ENCODE data around the gene NLGN2.

NLGN2 gene

GRCh38 chr17:7445619-7445968 lies 37.9 kb downstream of the NLGN2 start:
- no peak for DNase-seq
- Histone ChIP-seq H3K27me3 (replicated peaks) (peaks cover 19% of the 10 kb centered on the region), H3K36me3 (replicated peaks) (no peaks in the 10 kb centered on the region), H3K27ac (no peak overlapping the region), H3K4me3 (ENCODE audit: low read depth, low read length) (peak overlapping the region; percentile 30)
- TF ChIP-seq, protein P1, sequence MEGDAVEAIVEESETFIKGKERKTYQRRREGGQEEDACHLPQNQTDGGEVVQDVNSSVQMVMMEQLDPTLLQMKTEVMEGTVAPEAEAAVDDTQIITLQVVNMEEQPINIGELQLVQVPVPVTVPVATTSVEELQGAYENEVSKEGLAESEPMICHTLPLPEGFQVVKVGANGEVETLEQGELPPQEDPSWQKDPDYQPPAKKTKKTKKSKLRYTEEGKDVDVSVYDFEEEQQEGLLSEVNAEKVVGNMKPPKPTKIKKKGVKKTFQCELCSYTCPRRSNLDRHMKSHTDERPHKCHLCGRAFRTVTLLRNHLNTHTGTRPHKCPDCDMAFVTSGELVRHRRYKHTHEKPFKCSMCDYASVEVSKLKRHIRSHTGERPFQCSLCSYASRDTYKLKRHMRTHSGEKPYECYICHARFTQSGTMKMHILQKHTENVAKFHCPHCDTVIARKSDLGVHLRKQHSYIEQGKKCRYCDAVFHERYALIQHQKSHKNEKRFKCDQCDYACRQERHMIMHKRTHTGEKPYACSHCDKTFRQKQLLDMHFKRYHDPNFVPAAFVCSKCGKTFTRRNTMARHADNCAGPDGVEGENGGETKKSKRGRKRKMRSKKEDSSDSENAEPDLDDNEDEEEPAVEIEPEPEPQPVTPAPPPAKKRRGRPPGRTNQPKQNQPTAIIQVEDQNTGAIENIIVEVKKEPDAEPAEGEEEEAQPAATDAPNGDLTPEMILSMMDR (IDR thresholded peaks at IDR 0.05; ENCODE audit: low read depth, low read length, missing control alignments), result no peak
- in situ Hi-C loops (cut with HindIII; ENCODE audit: low pct_ligation_motif_present, low sequenced_read_pairs), result no loop called here

- Histone ChIP-seq H3K4me3 (ENCODE audit: low read depth, low read length) (no peak overlapping the region), H3K27ac (no peak overlapping the region), H3K36me3 (replicated peaks) (no peaks in the 10 kb centered on the region), H3K27me3 (replicated peaks) (peaks cover 18% of the 10 kb centered on the region)
- in situ Hi-C loops (cut with HindIII; ENCODE audit: low pct_ligation_motif_present, low sequenced_read_pairs), result no loop called here
- TF ChIP-seq, protein P1 (IDR thresholded peaks at IDR 0.05; ENCODE audit: low read depth, low read length, missing control alignments), result no peak
- DNase-seq, result no peak
These were observed 40.8 kb downstream of the NLGN2 start for GRCh38 chr17:7448461-7448860.

DNA sequence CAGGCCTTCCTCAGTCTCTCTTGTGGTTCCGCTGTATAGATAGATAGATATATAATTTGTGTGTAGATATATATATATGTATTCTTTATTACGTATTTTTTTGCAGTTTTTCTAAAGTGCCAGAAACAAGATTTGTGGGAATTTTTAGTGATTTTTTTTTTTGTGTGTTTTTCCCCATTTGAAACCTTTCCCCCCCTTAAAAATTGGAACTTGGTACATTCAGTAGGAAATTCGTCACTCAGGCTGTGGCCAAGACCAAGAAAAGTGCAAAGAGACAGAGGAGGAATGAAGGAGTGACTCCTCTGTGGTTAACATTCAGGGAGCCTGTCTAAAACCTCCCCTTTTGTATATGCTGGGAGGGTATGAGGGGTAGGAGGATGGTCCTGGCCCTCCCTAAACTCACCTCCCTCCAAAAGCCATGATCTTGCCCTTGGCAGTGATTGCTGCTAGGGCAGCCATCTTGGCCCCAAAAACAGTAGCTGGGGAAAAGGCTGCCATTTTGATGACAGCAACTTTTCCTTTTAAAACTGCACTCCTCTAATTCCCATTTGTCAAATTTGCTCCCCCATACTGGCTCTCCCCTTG lies 52.4 kb downstream of the NLGN2 start:
- DNase-seq, result no peak
- in situ Hi-C loops (cut with HindIII; ENCODE audit: low pct_ligation_motif_present, low sequenced_read_pairs), result no loop called here
- TF ChIP-seq, protein P1 (IDR thresholded peaks at IDR 0.05; ENCODE audit: low read depth, low read length, missing control alignments), result no peak
- no peak overlapping the region for H3K4me3 ChIP-seq (ENCODE audit: low read depth, low read length)
- no peak overlapping the region for H3K27ac ChIP-seq
- H3K36me3 ChIP-seq (replicated peaks), result peaks cover 13% of the 10 kb centered on the region
- no peaks in the 10 kb centered on the region for H3K27me3 ChIP-seq (replicated peaks)

GRCh38 chr17:7460850-7461660 lies 53.4 kb downstream of the NLGN2 start:
- no peak for DNase-seq
- Histone ChIP-seq H3K27ac (no peak overlapping the region), H3K4me3 (ENCODE audit: low read depth, low read length) (no peak overlapping the region), H3K27me3 (replicated peaks) (no peaks in the 10 kb centered on the region), H3K36me3 (replicated peaks) (peaks cover 17% of the 10 kb centered on the region)
- in situ Hi-C loops (cut with HindIII; ENCODE audit: low pct_ligation_motif_present, low sequenced_read_pairs), result no loop called here
- TF ChIP-seq, protein P1 (IDR thresholded peaks at IDR 0.05; ENCODE audit: low read depth, low read length, missing control alignments), result no peak

- no peak overlapping the region for H3K27ac ChIP-seq
- no peak for DNase-seq
- H3K27me3 ChIP-seq (replicated peaks), result no peaks in the 10 kb centered on the region
- in situ Hi-C loops (cut with HindIII; ENCODE audit: low pct_ligation_motif_present, low sequenced_read_pairs), result no loop called here
- TF ChIP-seq, protein P1 (IDR thresholded peaks at IDR 0.05; ENCODE audit: low read depth, low read length, missing control alignments), result no peak
- H3K36me3 ChIP-seq (replicated peaks), result peaks cover 21% of the 10 kb centered on the region
- no peak overlapping the region for H3K4me3 ChIP-seq (ENCODE audit: low read depth, low read length)
These were observed 55.1 kb downstream of the NLGN2 start for GRCh38 chr17:7462474-7463371.

All from brain microvascular endothelial cell (primary cell).